Activated CD4-positive, alpha-beta memory T cell treated with anti-CD3 and anti-CD28 coated beads for 36 hours (primary cell): ENCODE results near the gene FBXW8. TPM values are rescaled to one million over a fixed set of nuclear protein-coding genes. Genes with fewer than 3 reads are reported as not detected.

Experiments
- total RNA-seq, 2 experiments: library from RNA; stranded (reverse); gene quantifications; one replicate each; pipeline ENCODE4 v1.2.3, GENCODE V29; 2021

The FBXW8 gene
- total RNA-seq, 2 experiments from 2014 or later, result 5.3 to 5.7 TPM

Other genes starting within 250 kb of the FBXW8 start
- gene SPRING1, start 172.9 kb upstream of the FBXW8 start, total RNA-seq, result 10 to 100 TPM; 20.9 to 24.3 TPM
- 10 to 100 TPM; 15.8 to 15.9 TPM for gene RNFT2, start 172.6 kb upstream of the FBXW8 start, total RNA-seq
- not detected for gene HRK, start 29.5 kb upstream of the FBXW8 start, total RNA-seq
- 10 to 100 TPM; 24.4 to 26.6 TPM for gene TESC, start 188.5 kb downstream of the FBXW8 start, total RNA-seq